ENCODE measurements around the gene VPS26A.

Gene VPS26A

GRCh38 chr10:69179089-69179742 is 55.2 kb downstream of the VPS26A start:
- DNase-seq, result peak in 2 of 5 experiments; percentile 35 to 78

GRCh38 chr10:69179743-69180524 is 56.0 kb downstream of the VPS26A start, which contains the start of gene SUPV3L1:
SUPV3L1 (plus strand) TSS chr10:69180234; CDS start chr10:69180292, 58 bp downstream.
- DNase-seq, result peak; percentile 56 to 97 (median 78)

- DNase-seq, result peak in 4 of 5 experiments; percentile 7 to 26 (median 16)
Observed at GRCh38 chr10:69180525-69181204, 56.7 kb downstream of the VPS26A start.

- DNase-seq, result no peak
Observed at GRCh38 chr10:69181433-69181832, 57.5 kb downstream of the VPS26A start.

- no peak for DNase-seq
Observed at GRCh38 chr10:69182005-69182404, 58.0 kb downstream of the VPS26A start.

- no peak for DNase-seq
Observed at GRCh38 chr10:69186524-69186923, 62.5 kb downstream of the VPS26A start.

GRCh38 chr10:69201045-69201444 is 77.1 kb downstream of the VPS26A start:
- DNase-seq, result no peak

- DNase-seq, result peak in 2 of 5 experiments; percentile 27 to 59
Observed at GRCh38 chr10:69202332-69202731, 78.4 kb downstream of the VPS26A start.

- no peak for DNase-seq
Observed at GRCh38 chr10:69208761-69209160, 84.8 kb downstream of the VPS26A start.

- DNase-seq, result no peak
Observed at GRCh38 chr10:69209787-69210484, 86.0 kb downstream of the VPS26A start.

GRCh38 chr10:69211104-69211503 is 87.1 kb downstream of the VPS26A start:
- DNase-seq, result no peak

GRCh38 chr10:69211524-69211923 is 87.5 kb downstream of the VPS26A start:
- no peak for DNase-seq

GRCh38 chr10:69213591-69214311 is 89.8 kb downstream of the VPS26A start:
- no peak for DNase-seq

- no peak for DNase-seq
Observed at GRCh38 chr10:69214666-69215131, 90.7 kb downstream of the VPS26A start.

GRCh38 chr10:69215405-69216171 is 91.6 kb downstream of the VPS26A start:
- DNase-seq, result peak in 2 of 5 experiments; percentile 13 to 36

- DNase-seq, result no peak
Observed at GRCh38 chr10:69216577-69217118, 92.7 kb downstream of the VPS26A start.

- no peak for DNase-seq
Observed at GRCh38 chr10:69217119-69217754, 93.3 kb downstream of the VPS26A start.

- no peak for DNase-seq
Observed at GRCh38 chr10:69218831-69219230, 94.9 kb downstream of the VPS26A start.

GRCh38 chr10:69220041-69220451 is 96.1 kb downstream of the VPS26A start, which contains the start of gene HKDC1:
HKDC1 (plus strand) TSS chr10:69220332; CDS start chr10:69220436, 104 bp downstream.
- DNase-seq, result no peak

- no peak for DNase-seq
Observed at GRCh38 chr10:69220507-69220906, 96.5 kb downstream of the VPS26A start.

Data from T-helper 2 cell (primary cell).